Testis (tissue), 2 donors: ENCODE data around the gene CACNG6.

Experiments
- POLR2A ChIP-seq: fragments of 450-650 bp; IDR thresholded peaks from one replicate; pipeline ENCODE4 v1.6.1; 2017; ENCODE audit warnings: antibody characterized with exemption, mild to moderate bottlenecking, moderate library complexity
- TF ChIP-seq, protein P1 (sequence below), 3 experiments: fragments of 450-650 bp in 2 of 3; fragments of 200-600 bp in 1 of 3; sonication (generic) in 1 of 3; IDR thresholded peaks; one replicate each; pipeline ENCODE4 v1.5.1; 2016 to 2019; ENCODE audit warnings: antibody characterized with exemption in 3 of 3, mild to moderate bottlenecking in 2 of 3, moderate library complexity in 1 of 3

DNA sequence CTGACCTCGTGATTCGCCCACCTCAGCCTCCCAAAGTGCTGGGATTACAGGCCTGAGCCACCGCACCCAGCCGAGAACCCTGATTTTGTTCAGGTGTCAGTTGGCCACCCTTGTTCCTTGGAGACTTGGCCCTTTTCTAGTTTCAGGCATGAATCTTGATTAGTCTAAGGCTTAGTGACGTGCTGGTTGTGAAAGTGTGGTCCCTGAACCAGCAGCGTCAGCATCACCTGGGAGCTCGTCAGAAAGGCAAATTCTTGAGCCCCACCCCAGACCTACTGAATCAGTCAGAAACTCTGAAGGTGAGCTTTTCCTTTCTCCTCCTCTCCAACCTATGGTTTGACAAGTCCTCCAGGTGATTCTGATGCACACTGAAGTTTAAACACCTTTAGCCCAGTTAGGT lies 35.2 kb downstream of the CACNG6 start:
- TF ChIP-seq, protein P1, sequence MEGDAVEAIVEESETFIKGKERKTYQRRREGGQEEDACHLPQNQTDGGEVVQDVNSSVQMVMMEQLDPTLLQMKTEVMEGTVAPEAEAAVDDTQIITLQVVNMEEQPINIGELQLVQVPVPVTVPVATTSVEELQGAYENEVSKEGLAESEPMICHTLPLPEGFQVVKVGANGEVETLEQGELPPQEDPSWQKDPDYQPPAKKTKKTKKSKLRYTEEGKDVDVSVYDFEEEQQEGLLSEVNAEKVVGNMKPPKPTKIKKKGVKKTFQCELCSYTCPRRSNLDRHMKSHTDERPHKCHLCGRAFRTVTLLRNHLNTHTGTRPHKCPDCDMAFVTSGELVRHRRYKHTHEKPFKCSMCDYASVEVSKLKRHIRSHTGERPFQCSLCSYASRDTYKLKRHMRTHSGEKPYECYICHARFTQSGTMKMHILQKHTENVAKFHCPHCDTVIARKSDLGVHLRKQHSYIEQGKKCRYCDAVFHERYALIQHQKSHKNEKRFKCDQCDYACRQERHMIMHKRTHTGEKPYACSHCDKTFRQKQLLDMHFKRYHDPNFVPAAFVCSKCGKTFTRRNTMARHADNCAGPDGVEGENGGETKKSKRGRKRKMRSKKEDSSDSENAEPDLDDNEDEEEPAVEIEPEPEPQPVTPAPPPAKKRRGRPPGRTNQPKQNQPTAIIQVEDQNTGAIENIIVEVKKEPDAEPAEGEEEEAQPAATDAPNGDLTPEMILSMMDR (IDR thresholded peaks at IDR 0.05): no peak
- TF ChIP-seq POLR2A: no peak
